ENCODE data around the gene SLC35B4.

Gene SLC35B4

GRCh38 chr7:134355927-134356326 lies 39.2 kb upstream of the SLC35B4 start:
- Histone ChIP-seq H4K91ac (ENCODE audit: low read depth, low read length) (no peak overlapping the region), H2BK5ac (ENCODE audit: low read depth, low read length, poor library complexity) (no peak overlapping the region), H2AFZ (ENCODE audit: insufficient read depth, low read length, poor library complexity) (no peak overlapping the region), H3K79me1 (ENCODE audit: low read length) (no peaks in the 10 kb centered on the region), H3K18ac (ENCODE audit: low read length) (no peak overlapping the region), H3K9me3 (ENCODE audit: insufficient read depth, low read depth, low read length) (no peaks in the 10 kb centered on the region), H2AK5ac (ENCODE audit: low read length) (no peak overlapping the region), H2BK120ac (ENCODE audit: insufficient read depth, low read length, poor library complexity) (no peak overlapping the region), H3K36me3 (ENCODE audit: control insufficient read depth in 1 of 2, insufficient read depth in 2 of 2, low read length in 2 of 2) (no peaks in the 10 kb centered on the region), H3K27me3 (ENCODE audit: insufficient read depth, low read length) (no peaks in the 10 kb centered on the region), H3K79me2 (ENCODE audit: control insufficient read depth, insufficient read depth, low read length, poor library complexity) (no peaks in the 10 kb centered on the region), H3K4me3 (ENCODE audit: low read depth, low read length) (no peak overlapping the region), H3K4me1 (ENCODE audit: control insufficient read depth in 1 of 2, insufficient read depth in 2 of 2, low read length in 2 of 2) (no peaks in the 10 kb centered on the region), H4K8ac (ENCODE audit: low read depth, low read length) (no peak overlapping the region), H3K4ac (ENCODE audit: low read depth, low read length) (no peak overlapping the region), H3K9ac (ENCODE audit: low read length) (no peak overlapping the region), H4K12ac (ENCODE audit: low read depth, low read length) (no peak overlapping the region), H3K4me2 (ENCODE audit: low read length) (no peak overlapping the region), H2BK12ac (ENCODE audit: low read length) (no peak overlapping the region), H3K23ac (ENCODE audit: low read length) (no peak overlapping the region), H3K14ac (ENCODE audit: low read length) (no peak overlapping the region), H3K27ac (ENCODE audit: low read depth, low read length) (no peak overlapping the region)
- no peak for DNase-seq
- no CpG with 5 or more reads among the region's 4 CpGs for WGBS (ENCODE audit: extremely low coverage, insufficient coverage, insufficient read length)

DNA sequence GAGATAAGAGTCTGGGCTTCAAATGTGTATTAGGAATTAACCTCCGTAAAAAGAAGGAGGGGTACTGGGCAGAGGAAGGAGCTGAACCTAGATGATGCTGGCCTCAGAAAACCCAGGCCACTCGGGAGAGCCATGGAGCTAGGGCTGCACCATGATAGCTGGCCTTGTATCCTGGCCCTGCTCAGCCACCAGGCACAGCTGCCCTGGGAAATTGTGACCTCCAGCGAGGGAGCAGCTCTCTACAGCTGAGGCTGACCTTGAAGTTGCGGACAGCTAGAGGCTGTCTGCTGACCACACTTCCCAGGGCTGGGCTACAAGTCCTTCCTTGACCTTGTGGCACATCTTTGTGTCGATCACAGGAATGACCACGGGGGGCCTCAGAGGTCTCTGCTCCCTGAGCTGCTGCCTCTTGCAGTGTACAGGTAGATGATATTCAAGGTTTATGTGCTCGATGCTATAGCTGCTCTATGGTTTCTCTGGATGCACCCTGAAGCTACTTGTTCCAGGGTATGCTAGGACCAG lies 38.3 kb upstream of the SLC35B4 start:
- Histone ChIP-seq H3K4ac (ENCODE audit: low read depth, low read length) (no peak overlapping the region), H2BK12ac (ENCODE audit: low read length) (no peak overlapping the region), H4K8ac (ENCODE audit: low read depth, low read length) (no peak overlapping the region), H3K27me3 (ENCODE audit: insufficient read depth, low read length) (no peaks in the 10 kb centered on the region), H3K79me2 (ENCODE audit: control insufficient read depth, insufficient read depth, low read length, poor library complexity) (no peaks in the 10 kb centered on the region), H3K4me2 (ENCODE audit: low read length) (no peak overlapping the region), H2BK120ac (ENCODE audit: insufficient read depth, low read length, poor library complexity) (no peak overlapping the region), H3K9ac (ENCODE audit: low read length) (no peak overlapping the region), H3K9me3 (ENCODE audit: insufficient read depth, low read depth, low read length) (no peaks in the 10 kb centered on the region), H3K18ac (ENCODE audit: low read length) (no peak overlapping the region), H3K23ac (ENCODE audit: low read length) (no peak overlapping the region), H2AFZ (ENCODE audit: insufficient read depth, low read length, poor library complexity) (no peak overlapping the region), H2BK5ac (ENCODE audit: low read depth, low read length, poor library complexity) (no peak overlapping the region), H3K36me3 (ENCODE audit: control insufficient read depth in 1 of 2, insufficient read depth in 2 of 2, low read length in 2 of 2) (no peaks in the 10 kb centered on the region), H3K79me1 (ENCODE audit: low read length) (no peaks in the 10 kb centered on the region), H2AK5ac (ENCODE audit: low read length) (no peak overlapping the region), H3K14ac (ENCODE audit: low read length) (no peak overlapping the region), H3K27ac (ENCODE audit: low read depth, low read length) (no peak overlapping the region), H4K91ac (ENCODE audit: low read depth, low read length) (no peak overlapping the region), H4K12ac (ENCODE audit: low read depth, low read length) (no peak overlapping the region), H3K4me1 (ENCODE audit: control insufficient read depth in 1 of 2, insufficient read depth in 2 of 2, low read length in 2 of 2) (no peaks in the 10 kb centered on the region), H3K4me3 (ENCODE audit: low read depth, low read length) (no peak overlapping the region)
- DNase-seq: no peak
- no CpG with 5 or more reads among the region's 7 CpGs for WGBS (ENCODE audit: extremely low coverage, insufficient coverage, insufficient read length)

DNA sequence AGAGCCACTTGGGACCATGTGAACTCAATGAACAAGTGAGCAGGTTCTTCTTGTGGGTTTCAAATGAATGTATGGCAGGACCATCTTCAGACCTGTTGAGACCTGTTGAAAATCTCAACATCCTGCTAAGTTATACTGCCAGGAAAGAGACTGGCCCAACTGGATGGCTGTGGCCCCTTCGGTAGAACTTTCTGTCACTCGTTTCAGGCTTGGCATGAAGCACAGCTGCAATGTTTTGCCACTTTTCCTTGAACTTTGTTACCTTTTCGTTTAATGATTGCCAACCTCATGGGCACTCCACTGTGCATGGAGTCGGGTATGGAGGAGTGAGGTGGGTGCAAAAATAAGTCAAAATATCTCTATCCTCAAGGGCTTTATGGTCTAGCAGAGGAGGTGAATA lies 36.7 kb upstream of the SLC35B4 start:
- no peaks in the 10 kb centered on the region for H3K79me2 ChIP-seq (ENCODE audit: control insufficient read depth, insufficient read depth, low read length, poor library complexity)
- H3K9me3 ChIP-seq (ENCODE audit: insufficient read depth, low read depth, low read length): no peaks in the 10 kb centered on the region
- H3K27ac ChIP-seq (ENCODE audit: low read depth, low read length): no peak overlapping the region
- no peak overlapping the region for H3K14ac ChIP-seq (ENCODE audit: low read length)
- H3K4ac ChIP-seq (ENCODE audit: low read depth, low read length): no peak overlapping the region
- H2AFZ ChIP-seq (ENCODE audit: insufficient read depth, low read length, poor library complexity): no peak overlapping the region
- no peak for DNase-seq
- no peak overlapping the region for H2BK5ac ChIP-seq (ENCODE audit: low read depth, low read length, poor library complexity)
- no peaks in the 10 kb centered on the region for H3K4me1 ChIP-seq (ENCODE audit: control insufficient read depth in 1 of 2, insufficient read depth in 2 of 2, low read length in 2 of 2)
- no peak overlapping the region for H3K4me2 ChIP-seq (ENCODE audit: low read length)
- H2BK120ac ChIP-seq (ENCODE audit: insufficient read depth, low read length, poor library complexity): no peak overlapping the region
- no peaks in the 10 kb centered on the region for H3K27me3 ChIP-seq (ENCODE audit: insufficient read depth, low read length)
- H3K36me3 ChIP-seq (ENCODE audit: control insufficient read depth in 1 of 2, insufficient read depth in 2 of 2, low read length in 2 of 2): no peaks in the 10 kb centered on the region
- H3K4me3 ChIP-seq (ENCODE audit: low read depth, low read length): no peak overlapping the region
- H4K8ac ChIP-seq (ENCODE audit: low read depth, low read length): no peak overlapping the region
- H4K12ac ChIP-seq (ENCODE audit: low read depth, low read length): no peak overlapping the region
- no peak overlapping the region for H3K23ac ChIP-seq (ENCODE audit: low read length)
- H3K9ac ChIP-seq (ENCODE audit: low read length): no peak overlapping the region
- no CpG with 5 or more reads among the region's 4 CpGs for WGBS (ENCODE audit: extremely low coverage, insufficient coverage, insufficient read length)
- H3K79me1 ChIP-seq (ENCODE audit: low read length): no peaks in the 10 kb centered on the region
- no peak overlapping the region for H2BK12ac ChIP-seq (ENCODE audit: low read length)
- H3K18ac ChIP-seq (ENCODE audit: low read length): no peak overlapping the region
- H2AK5ac ChIP-seq (ENCODE audit: low read length): no peak overlapping the region
- H4K91ac ChIP-seq (ENCODE audit: low read depth, low read length): no peak overlapping the region

DNA sequence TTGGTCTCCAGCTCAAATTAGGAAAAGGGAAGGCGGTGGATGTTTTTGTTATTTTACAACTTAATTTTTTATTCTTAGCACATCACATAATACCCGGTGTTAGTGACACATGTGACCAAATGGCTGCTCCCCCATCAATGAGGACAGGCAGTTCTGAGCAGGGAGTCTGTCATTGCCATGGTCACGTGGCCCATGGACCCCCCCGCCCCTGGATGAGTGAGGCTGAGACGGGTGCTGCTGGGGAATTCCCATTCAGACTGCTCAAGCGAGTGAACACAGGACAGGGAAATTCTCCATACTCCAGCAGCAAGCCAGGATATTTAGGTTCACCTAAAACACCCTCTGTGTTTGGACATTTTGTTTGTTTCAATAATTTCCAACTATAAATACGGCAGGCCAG lies 34.7 kb upstream of the SLC35B4 start:
- H3K14ac ChIP-seq (ENCODE audit: low read length): no peak overlapping the region
- H4K12ac ChIP-seq (ENCODE audit: low read depth, low read length): no peak overlapping the region
- no peak overlapping the region for H3K18ac ChIP-seq (ENCODE audit: low read length)
- H4K8ac ChIP-seq (ENCODE audit: low read depth, low read length): no peak overlapping the region
- H4K91ac ChIP-seq (ENCODE audit: low read depth, low read length): no peak overlapping the region
- no peaks in the 10 kb centered on the region for H3K36me3 ChIP-seq (ENCODE audit: control insufficient read depth in 1 of 2, insufficient read depth in 2 of 2, low read length in 2 of 2)
- H3K9ac ChIP-seq (ENCODE audit: low read length): no peak overlapping the region
- H3K4ac ChIP-seq (ENCODE audit: low read depth, low read length): no peak overlapping the region
- no peak overlapping the region for H2BK120ac ChIP-seq (ENCODE audit: insufficient read depth, low read length, poor library complexity)
- H3K4me3 ChIP-seq (ENCODE audit: low read depth, low read length): no peak overlapping the region
- no peak for DNase-seq
- no peaks in the 10 kb centered on the region for H3K79me2 ChIP-seq (ENCODE audit: control insufficient read depth, insufficient read depth, low read length, poor library complexity)
- H2AK5ac ChIP-seq (ENCODE audit: low read length): no peak overlapping the region
- no peak overlapping the region for H2BK5ac ChIP-seq (ENCODE audit: low read depth, low read length, poor library complexity)
- no peaks in the 10 kb centered on the region for H3K4me1 ChIP-seq (ENCODE audit: control insufficient read depth in 1 of 2, insufficient read depth in 2 of 2, low read length in 2 of 2)
- no peak overlapping the region for H3K27ac ChIP-seq (ENCODE audit: low read depth, low read length)
- WGBS (ENCODE audit: extremely low coverage, insufficient coverage, insufficient read length): no CpG with 5 or more reads among the region's 7 CpGs
- no peak overlapping the region for H2AFZ ChIP-seq (ENCODE audit: insufficient read depth, low read length, poor library complexity)
- H3K79me1 ChIP-seq (ENCODE audit: low read length): no peaks in the 10 kb centered on the region
- no peak overlapping the region for H3K23ac ChIP-seq (ENCODE audit: low read length)
- H3K9me3 ChIP-seq (ENCODE audit: insufficient read depth, low read depth, low read length): no peaks in the 10 kb centered on the region
- H2BK12ac ChIP-seq (ENCODE audit: low read length): no peak overlapping the region
- no peaks in the 10 kb centered on the region for H3K27me3 ChIP-seq (ENCODE audit: insufficient read depth, low read length)
- no peak overlapping the region for H3K4me2 ChIP-seq (ENCODE audit: low read length)

Measured in trophoblast cell (in vitro differentiated cells and primary cell).